ENCODE data around the gene ROR1. TPM values are rescaled to one million over a fixed set of nuclear protein-coding genes. Genes with fewer than 3 reads are reported as not detected.

The ROR1 gene
- total RNA-seq, 1 donor from 2014 or later, result 30.3 TPM

- peaks cover 11% of the 10 kb centered on the region for H3F3A ChIP-seq (ENCODE audit: low read depth)
- no peak for DNase-seq (ENCODE audit: low spot score)
- H2AFZ ChIP-seq (replicated peaks), result peak overlapping the region; percentile 39
- no peak overlapping the region for H3K4me2 ChIP-seq
- Mint-ChIP-seq H3K36me3 (no peaks in the 10 kb centered on the region), H3K9me3 (no peaks in the 10 kb centered on the region), H3K27ac (no peak overlapping the region), H3K4me3 (no peak overlapping the region), H3K27me3 (ENCODE audit: insufficient read depth, low read depth) (peaks cover 4% of the 10 kb centered on the region), H3K4me1 (peaks cover 22% of the 10 kb centered on the region)
- H3K27me3 ChIP-seq, result no peaks in the 10 kb centered on the region
- no peaks in the 10 kb centered on the region for H3K9me3 ChIP-seq (ENCODE audit: low read depth)
- H3K4me3 ChIP-seq, result no peak overlapping the region
- H4K20me1 ChIP-seq (ENCODE audit: low read depth), result no peaks in the 10 kb centered on the region
- no peaks in the 10 kb centered on the region for H3K36me3 ChIP-seq
- TF ChIP-seq, protein P1, sequence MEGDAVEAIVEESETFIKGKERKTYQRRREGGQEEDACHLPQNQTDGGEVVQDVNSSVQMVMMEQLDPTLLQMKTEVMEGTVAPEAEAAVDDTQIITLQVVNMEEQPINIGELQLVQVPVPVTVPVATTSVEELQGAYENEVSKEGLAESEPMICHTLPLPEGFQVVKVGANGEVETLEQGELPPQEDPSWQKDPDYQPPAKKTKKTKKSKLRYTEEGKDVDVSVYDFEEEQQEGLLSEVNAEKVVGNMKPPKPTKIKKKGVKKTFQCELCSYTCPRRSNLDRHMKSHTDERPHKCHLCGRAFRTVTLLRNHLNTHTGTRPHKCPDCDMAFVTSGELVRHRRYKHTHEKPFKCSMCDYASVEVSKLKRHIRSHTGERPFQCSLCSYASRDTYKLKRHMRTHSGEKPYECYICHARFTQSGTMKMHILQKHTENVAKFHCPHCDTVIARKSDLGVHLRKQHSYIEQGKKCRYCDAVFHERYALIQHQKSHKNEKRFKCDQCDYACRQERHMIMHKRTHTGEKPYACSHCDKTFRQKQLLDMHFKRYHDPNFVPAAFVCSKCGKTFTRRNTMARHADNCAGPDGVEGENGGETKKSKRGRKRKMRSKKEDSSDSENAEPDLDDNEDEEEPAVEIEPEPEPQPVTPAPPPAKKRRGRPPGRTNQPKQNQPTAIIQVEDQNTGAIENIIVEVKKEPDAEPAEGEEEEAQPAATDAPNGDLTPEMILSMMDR (IDR thresholded peaks at IDR 0.05), result no peak
- TF ChIP-seq EZH2 (IDR thresholded peaks at IDR 0.05) (no peak), EZH2phosphoT487 (IDR thresholded peaks at IDR 0.05) (no peak)
- peaks cover 18% of the 10 kb centered on the region for H3K4me1 ChIP-seq
- H3K27ac ChIP-seq, result no peak overlapping the region
- no peaks in the 10 kb centered on the region for H3K79me2 ChIP-seq (ENCODE audit: low read depth)
- no peak overlapping the region for H3K9ac ChIP-seq
These were observed 15.0 kb upstream of the ROR1 start for GRCh38 chr1:63758791-63759190.

DNA sequence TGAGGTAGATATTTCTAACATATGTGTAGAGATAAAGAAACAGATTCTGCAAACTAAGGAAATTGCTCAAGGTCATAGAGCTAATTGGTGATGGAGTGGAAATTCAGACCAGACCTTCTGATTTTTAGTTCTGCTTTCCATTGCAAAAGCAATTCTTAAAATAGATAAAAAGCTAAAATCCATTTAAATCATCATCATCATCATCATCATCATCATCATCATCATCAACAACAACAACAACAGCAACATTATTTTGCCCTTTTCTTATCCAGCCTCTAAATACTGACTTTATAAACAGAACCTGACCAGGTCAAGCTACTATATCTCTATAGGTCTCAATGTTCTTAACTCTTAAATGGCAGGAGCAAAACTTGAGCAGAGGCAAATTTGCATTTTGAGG is 14.0 kb upstream of the ROR1 start:
- no peaks in the 10 kb centered on the region for H3K27me3 ChIP-seq
- peaks cover 18% of the 10 kb centered on the region for H3K4me1 ChIP-seq
- no peaks in the 10 kb centered on the region for H3K79me2 ChIP-seq (ENCODE audit: low read depth)
- H3K4me1 Mint-ChIP-seq, result peaks cover 22% of the 10 kb centered on the region
- H3K4me3 ChIP-seq, result no peak overlapping the region
- peaks cover 11% of the 10 kb centered on the region for H3F3A ChIP-seq (ENCODE audit: low read depth)
- no peak overlapping the region for H3K4me2 ChIP-seq
- H3K36me3 ChIP-seq, result no peaks in the 10 kb centered on the region
- no peaks in the 10 kb centered on the region for H3K9me3 ChIP-seq (ENCODE audit: low read depth)
- no peak overlapping the region for H3K27ac ChIP-seq
- peaks cover 2% of the 10 kb centered on the region for H3K27me3 Mint-ChIP-seq (ENCODE audit: insufficient read depth, low read depth)
- no peaks in the 10 kb centered on the region for H3K9me3 Mint-ChIP-seq
- no peak overlapping the region for H3K4me3 Mint-ChIP-seq
- no peaks in the 10 kb centered on the region for H4K20me1 ChIP-seq (ENCODE audit: low read depth)
- no peaks in the 10 kb centered on the region for H3K36me3 Mint-ChIP-seq
- DNase-seq (ENCODE audit: low spot score), result no peak
- TF ChIP-seq, protein P1 (IDR thresholded peaks at IDR 0.05), result no peak
- no peak for TF ChIP-seq EZH2phosphoT487 (IDR thresholded peaks at IDR 0.05)
- no peak for TF ChIP-seq EZH2 (IDR thresholded peaks at IDR 0.05)
- no peak overlapping the region for H3K27ac Mint-ChIP-seq
- no peak overlapping the region for H2AFZ ChIP-seq (replicated peaks)
- H3K9ac ChIP-seq, result no peak overlapping the region

- peaks cover 13% of the 10 kb centered on the region for H3F3A ChIP-seq (ENCODE audit: low read depth)
- peaks cover 25% of the 10 kb centered on the region for H3K4me1 Mint-ChIP-seq
- no peak overlapping the region for H3K27ac ChIP-seq
- no peak overlapping the region for H3K4me3 Mint-ChIP-seq
- no peaks in the 10 kb centered on the region for H3K9me3 ChIP-seq (ENCODE audit: low read depth)
- H3K27me3 ChIP-seq, result no peaks in the 10 kb centered on the region
- no peak overlapping the region for H3K4me2 ChIP-seq
- peaks cover 12% of the 10 kb centered on the region for H3K4me1 ChIP-seq
- no peak overlapping the region for H3K27ac Mint-ChIP-seq
- no peak for DNase-seq (ENCODE audit: low spot score)
- no peaks in the 10 kb centered on the region for H3K9me3 Mint-ChIP-seq
- H3K9ac ChIP-seq, result no peak overlapping the region
- H3K79me2 ChIP-seq (ENCODE audit: low read depth), result peaks cover 11% of the 10 kb centered on the region
- no peak overlapping the region for H2AFZ ChIP-seq (replicated peaks)
- TF ChIP-seq, protein P1 (IDR thresholded peaks at IDR 0.05), result no peak
- no peak for TF ChIP-seq EZH2phosphoT487 (IDR thresholded peaks at IDR 0.05)
- no peak for TF ChIP-seq EZH2 (IDR thresholded peaks at IDR 0.05)
- H3K36me3 ChIP-seq, result no peaks in the 10 kb centered on the region
- no peaks in the 10 kb centered on the region for H4K20me1 ChIP-seq (ENCODE audit: low read depth)
- H3K36me3 Mint-ChIP-seq, result no peaks in the 10 kb centered on the region
- H3K27me3 Mint-ChIP-seq (ENCODE audit: insufficient read depth, low read depth), result peaks cover 6% of the 10 kb centered on the region
- no peak overlapping the region for H3K4me3 ChIP-seq
These were observed 3.4 kb upstream of the ROR1 start for GRCh38 chr1:63770381-63770780.

Measured in neural progenitor cell (in vitro differentiated cells).